T-helper 1 cell (primary cell): ENCODE results near the gene VMP1.
"Not testable (repeated sequence)": the region's sequence is repeated elsewhere in the genome, so short reads cannot be mapped to it uniquely, and the experiment has no call there.

Experiments
- DNase-seq, 5 donors: peaks; one replicate each; pipeline ENCODE4 v3.0.0-alpha.2; 2012 to 2020

VMP1 gene

DNA sequence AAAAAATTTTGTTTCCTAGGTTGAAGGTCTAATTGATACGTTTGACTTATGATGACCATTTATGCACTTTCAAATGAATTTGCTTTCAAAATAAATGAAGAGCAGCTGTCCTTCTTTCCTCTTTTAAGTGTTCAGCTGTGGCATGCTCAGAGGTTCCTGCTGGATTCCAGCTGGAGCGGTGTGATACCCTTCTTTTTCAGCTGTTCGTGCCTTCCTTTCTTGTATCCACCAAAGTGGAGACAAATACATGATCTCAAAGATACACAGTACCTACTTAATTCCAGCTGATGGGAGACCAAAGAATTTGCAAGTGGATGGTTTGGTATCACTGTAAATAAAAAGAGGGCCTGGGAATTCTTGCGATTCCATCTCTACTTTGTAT, 134.4 kb downstream of the VMP1 start:
- DNase-seq = not testable (repeated sequence)

DNA sequence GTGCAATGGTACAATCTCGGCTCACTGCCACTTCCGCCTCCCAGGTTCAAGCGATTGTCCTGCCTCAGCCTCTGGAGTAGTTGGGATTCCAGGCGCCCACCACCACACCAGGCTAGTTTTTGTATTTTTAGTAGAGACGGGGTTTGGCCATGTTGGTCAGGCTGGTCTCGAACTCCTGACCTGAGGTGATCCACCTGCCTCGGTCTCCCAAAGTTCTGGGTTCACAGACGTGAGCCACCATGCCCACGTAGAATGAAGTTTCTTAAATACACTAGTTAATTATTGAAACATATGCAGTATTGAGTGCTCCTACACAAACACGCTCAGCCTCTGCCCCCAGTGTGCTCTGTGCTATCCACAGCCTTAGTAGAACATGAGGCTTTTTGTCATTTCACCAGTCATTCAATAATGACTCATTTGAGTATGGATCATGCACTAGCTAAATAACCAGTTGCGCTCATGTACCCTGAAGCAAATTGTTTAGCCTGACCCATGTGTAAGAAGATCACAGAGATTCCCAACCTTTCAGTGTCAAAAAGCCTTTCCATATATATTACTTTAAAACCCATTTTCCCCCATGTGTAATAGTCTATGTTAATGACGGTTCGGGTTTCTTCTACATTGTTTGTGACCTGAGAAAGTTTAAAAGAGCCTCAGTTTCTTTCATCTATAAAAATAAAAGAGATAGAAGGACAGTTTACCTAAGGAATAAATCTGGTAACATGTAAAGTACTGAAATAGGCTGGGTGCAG, 135.6 kb downstream of the VMP1 start:
- DNase-seq = peak in 1 of 5 donors; percentile 91

- DNase-seq = peak in 1 of 5 donors; percentile 43
These were observed 137.6 kb downstream of the VMP1 start for GRCh38 chr17:59844884-59845594.

GRCh38 chr17:59845595-59846393, 138.3 kb downstream of the VMP1 start:
- DNase-seq = peak in 1 of 5 donors; percentile 70

DNA sequence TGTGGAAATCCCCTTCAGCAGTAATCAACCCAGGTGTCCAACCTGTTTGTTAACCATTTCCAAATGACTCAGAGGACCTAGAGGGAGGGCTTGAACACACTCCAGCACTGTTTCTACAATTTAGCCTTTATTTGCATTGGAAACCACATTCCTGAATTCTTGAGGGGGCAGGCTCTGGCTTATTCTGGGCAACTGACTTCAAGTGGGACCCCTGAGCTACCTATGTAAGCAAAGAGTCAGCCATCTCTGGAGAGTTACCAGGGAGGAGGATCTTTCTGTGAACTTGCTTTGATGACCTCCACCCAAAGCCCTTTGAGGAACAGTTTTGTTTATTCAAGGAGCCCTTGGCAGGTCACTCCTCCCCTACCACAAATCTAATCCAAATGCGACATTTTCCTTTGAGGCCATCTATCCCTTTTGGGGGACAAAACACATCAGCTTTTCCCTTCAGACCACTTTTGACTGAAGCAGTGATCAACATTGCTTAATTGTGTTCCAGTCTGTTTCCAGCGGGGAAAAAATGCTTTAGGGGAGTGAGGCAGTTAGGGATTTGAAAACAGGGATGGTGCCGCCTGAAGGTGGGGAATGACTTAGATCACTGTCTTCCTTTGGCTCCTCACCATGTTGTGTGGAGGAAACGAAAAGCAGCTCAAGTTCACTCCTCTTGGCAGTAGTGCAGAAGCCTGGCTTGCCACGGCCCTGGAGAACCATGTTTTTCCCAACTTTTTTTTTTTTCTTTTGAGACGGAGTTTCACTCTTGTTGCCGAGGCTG, 139.1 kb downstream of the VMP1 start:
- peak in 1 of 5 donors; percentile 78 for DNase-seq

- no peak for DNase-seq
These were observed 140.9 kb downstream of the VMP1 start for GRCh38 chr17:59848385-59848668.

- DNase-seq = peak in 1 of 5 donors; percentile 82
These were observed 141.3 kb downstream of the VMP1 start for GRCh38 chr17:59848778-59849177.

DNA sequence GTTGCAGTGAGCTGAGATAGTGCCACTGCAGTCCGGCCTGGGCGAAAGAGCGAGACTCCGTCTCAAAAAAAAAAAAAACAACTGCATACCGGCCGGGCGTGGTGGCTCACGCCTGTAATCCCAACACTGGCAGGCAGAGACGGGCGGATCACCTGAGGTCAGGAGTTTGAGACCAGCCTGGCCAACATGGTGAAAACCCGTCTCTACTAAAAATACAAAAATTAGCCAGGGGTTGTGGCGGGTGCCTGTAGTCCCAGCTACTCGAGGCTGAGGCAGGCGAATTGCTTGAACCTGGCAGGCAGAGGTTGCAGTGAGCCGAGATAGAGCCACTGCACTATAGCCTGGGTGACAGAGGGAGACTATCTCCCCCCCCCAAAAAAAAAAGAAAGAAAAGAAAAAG, 142.9 kb downstream of the VMP1 start:
- not testable (repeated sequence) for DNase-seq

GRCh38 chr17:59851439-59852375, 144.3 kb downstream of the VMP1 start:
- no peak for DNase-seq

DNA sequence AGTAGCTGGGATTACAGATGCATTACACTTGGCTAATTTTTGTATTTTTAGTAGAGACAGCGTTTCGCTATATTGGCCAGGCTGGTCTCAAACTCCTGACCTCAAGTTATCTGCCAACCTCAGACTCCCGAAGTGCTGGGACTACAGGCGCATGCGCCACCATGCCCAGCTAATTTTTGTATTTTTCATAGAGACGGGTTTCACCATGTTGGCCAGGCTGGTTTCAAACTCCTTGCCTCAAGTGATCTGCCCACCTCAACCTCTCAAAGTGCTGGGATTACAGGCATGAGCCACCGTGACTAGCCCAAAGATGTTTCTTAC, 145.4 kb downstream of the VMP1 start:
- not testable (repeated sequence) for DNase-seq

GRCh38 chr17:59853168-59853918, 145.9 kb downstream of the VMP1 start:
- peak; percentile 25 to 88 (median 43) for DNase-seq

- not testable (repeated sequence) for DNase-seq
These were observed 146.7 kb downstream of the VMP1 start for GRCh38 chr17:59853919-59854729.

- DNase-seq = no peak
These were observed 149.7 kb downstream of the VMP1 start for GRCh38 chr17:59856859-59857794.

DNA sequence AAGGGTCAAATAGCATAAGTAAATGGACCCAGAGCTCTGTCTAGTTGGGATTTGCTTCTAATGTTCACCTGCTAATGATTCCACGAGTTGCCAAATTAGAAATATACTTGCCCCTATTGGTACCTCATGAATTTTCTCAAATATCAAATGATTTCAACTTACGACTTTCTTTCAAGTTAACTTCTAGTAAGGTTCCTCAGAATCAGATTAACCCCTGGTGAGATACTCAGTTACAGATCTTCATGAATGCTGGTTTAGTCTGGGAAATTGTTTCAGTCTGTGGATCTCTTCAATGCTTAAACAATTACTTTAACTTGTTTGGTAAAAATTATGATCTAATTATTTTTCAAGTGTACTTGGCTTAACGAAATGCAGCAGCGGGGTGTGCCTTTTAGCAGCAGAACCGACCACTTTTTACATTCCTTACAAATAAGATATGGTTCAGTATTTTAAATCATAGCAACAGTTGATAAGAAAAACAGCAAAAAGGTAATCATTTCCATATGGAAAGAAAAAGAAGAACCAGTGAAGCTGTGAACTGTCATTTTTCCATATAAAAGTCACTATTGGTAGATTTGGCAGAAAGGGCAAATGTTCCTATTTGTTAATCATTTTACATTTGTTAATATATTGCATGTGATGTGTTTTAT, 150.8 kb downstream of the VMP1 start:
- DNase-seq = no peak

DNA sequence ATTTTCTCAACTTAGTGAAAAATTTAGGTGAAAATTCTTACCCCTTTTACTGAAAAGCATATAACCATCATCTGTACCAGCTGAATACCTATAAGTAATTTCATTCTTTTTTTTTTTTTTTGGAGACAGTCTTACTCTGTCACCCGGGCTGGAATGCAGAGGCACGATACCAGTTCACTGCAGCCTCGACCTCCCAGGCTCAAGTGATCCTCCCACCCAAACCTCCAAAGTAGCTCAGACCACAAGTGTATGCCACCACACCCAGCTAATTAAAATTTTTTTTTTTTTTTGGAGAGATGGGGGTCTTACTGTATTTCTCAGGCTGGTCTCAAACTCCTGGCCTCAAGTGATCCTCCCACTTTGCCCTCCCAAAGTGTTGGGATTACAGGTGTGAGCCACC, 151.5 kb downstream of the VMP1 start:
- DNase-seq = no peak

- DNase-seq = peak in 1 of 5 donors; percentile 62
These were observed 152.1 kb downstream of the VMP1 start for GRCh38 chr17:59859444-59860025.

- no peak for DNase-seq
These were observed 156.2 kb downstream of the VMP1 start for GRCh38 chr17:59863616-59864015.

DNA sequence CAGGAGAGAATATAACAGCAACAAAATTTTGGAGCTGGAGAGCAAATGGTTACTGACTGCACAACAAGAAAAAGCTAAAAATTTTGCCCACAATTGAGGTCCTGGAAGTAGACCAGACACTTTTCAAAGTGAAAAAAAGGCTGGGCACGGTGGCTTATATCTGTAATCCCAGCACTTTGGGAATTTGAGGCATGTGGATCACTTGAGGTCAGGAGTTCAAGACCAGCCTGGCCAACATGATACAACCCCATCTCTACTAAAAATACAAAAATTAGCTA, 162.4 kb downstream of the VMP1 start:
- no peak for DNase-seq
